Raji (cell line): ENCODE data around the gene ATAT1.

Source experiments
- POLR2A ChIP-seq: IDR thresholded peaks from 2 replicates; pipeline ENCODE4 v1.6.1; 2011; ENCODE audit warnings: low read depth, low read length, control low read depth; ENCODE audit not compliant: insufficient read depth

Gene ATAT1

GRCh38 chr6:30686009-30686907, 59.6 kb downstream of the ATAT1 start, which contains the start of gene PPP1R18:
TSS of gene PPP1R18 (minus strand) at chr6:30686645. CDS start at chr6:30686018, 627 bp downstream.
- TF ChIP-seq POLR2A = peak; percentile 74

DNA sequence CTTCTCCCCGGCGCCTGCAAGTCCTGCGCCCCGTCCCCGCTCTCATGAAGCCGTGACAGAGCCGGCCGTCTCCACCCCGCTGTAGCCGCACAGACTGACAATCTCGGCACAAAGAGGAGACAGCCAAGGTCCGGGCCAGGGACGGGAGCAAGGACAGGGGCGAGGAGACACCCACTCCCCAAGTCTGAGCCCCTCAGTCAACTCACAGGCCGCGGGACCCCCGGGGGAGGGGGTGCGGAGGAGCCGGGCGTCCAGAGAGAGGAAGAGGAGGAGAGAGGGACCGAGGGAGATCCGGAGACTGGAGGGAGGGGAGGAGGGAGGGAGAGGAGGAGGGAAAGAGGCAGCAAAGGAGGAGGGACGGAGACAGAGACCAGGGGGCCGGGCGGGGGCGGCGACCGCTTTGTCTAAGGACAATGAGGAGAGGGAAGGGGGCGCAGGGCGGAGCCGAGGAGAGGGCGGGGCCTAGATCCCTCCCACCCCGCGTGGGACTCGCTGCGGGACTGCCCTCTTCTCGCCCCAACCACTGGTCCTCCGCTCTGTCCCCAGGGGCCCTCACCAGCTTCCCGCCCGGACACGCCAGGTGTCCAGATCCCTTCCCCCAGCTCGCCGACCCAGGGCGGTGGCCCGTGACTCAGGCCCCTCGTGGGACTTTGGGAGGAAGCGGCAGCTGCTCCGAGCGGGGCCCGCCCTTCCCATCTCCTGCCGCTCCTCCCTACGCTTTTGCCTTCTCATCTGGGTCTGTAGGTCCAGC, 60.4 kb downstream of the ATAT1 start:
- peak; percentile 55; the same call in 1 of the 2 replicates for TF ChIP-seq POLR2A

- TF ChIP-seq POLR2A = no peak
These were observed 61.2 kb downstream of the ATAT1 start for GRCh38 chr6:30687659-30688431.

DNA sequence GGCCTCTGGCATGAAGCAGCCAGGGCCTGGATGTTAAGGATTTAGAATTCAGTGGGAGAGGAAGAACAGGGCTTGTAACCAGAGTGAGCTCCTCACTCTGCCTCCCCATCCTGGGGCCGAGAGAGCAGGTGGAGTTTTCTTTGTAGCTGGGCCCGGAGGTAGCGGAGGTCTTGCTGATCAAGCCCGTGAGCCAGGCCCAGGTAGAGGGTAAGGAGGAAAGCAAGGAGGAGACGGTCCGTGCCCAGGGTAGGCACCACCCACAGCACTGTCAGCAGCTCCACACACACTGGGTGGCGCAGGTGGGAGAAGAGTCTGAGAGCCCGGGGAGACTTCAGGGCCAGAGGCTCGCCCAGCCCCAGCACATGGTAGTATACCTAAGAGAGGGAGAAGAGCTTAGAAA, 61.9 kb downstream of the ATAT1 start:
- TF ChIP-seq POLR2A = peak; percentile 40; the same call in 1 of the 2 replicates

- TF ChIP-seq POLR2A = no peak
These were observed 62.6 kb downstream of the ATAT1 start for GRCh38 chr6:30689022-30689865.

DNA sequence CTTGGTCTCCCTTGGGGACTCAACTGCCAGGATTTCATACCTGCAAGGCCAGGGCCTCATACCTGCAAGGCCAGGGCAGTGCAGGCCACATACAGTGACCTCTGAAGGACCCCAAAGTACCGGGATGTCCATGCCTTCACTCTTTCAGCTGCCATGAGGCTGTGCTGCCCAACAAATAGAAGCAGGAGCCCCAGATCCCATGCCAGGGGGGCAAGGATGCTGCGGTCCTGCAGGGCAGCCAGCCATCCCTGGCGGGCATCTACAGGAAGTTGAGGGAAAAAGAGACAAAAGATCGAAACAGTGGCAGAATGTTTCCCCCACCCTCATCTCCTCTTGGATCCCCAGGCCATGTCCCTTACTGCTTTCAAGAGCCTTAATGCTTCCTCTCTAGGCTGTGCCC, 63.3 kb downstream of the ATAT1 start:
- peak; percentile 6; the same call in 1 of the 2 replicates for TF ChIP-seq POLR2A

DNA sequence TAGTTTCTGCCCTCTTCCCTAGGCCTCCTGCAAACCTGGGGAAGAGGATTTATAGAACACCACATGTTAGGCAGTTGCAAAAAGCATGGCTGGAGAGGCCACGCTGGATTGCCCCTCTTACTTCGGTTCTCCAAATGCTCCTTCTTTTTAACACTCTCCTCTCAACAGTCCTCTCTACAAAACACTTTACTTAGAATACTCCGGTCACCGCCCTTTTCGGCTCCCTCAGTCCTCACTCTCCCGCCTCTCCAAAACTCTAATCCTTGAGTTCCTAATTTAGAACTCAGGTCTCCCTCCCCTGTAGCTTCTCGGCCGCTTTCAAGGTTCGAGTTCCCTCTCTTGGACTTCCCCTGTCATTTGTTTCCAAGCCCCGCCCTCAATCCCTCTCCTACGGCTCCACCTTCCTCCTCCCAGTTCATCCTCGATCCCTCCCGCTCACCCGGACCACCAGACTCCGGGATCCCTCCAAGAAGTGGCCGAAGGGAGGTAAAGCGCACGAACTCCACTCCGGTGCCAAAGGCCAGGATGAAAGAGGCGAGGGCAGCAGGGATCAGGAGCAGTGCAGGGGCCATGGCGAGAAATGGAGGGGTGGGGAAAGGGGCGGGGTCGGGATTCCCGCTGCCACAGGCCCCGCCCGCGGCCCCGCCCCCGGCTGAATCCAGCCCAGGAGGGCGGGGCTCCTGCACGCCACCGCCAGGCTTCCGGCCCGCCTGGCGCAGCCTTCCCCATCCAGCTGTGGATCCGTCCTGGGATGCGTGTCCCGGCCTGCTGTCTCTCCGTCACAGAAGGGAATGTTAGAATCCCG, 63.9 kb downstream of the ATAT1 start, which contains the start of gene NRM:
Gene NRM (minus strand): TSS at position 582 of the 805 bp plus-strand sequence. CDS start 10 bp downstream, at position 572.
- TF ChIP-seq POLR2A = peak; percentile 76

- no peak for TF ChIP-seq POLR2A
These were observed 64.7 kb downstream of the ATAT1 start for GRCh38 chr6:30691208-30691847.
